Astrocyte (in vitro differentiated cells and primary cell): ENCODE measurements around the gene GINS2. TPM values are rescaled to one million over a fixed set of nuclear protein-coding genes. Genes with fewer than 3 reads are reported as not detected.

ENCODE experiments used
- DNase-seq: peaks from one replicate; pipeline ENCODE4 v3.0.0-alpha.2; 2010; ENCODE audit warnings: low read depth
- FAIRE-seq: peaks from 2 replicates; lab custom pipeline; 2011; peaks lifted over from hg19 to GRCh38; lab: Jason Lieb, UNC
- H2AFZ ChIP-seq: 2 replicates; pipeline ENCODE4 v1.6.0; 2012; ENCODE audit warnings: low read depth, low read length, inconsistent platforms
- H3K27ac ChIP-seq: 2 replicates; pipeline ENCODE4 v1.5.1; 2011; ENCODE audit warnings: low read depth, low read length, inconsistent platforms
- H3K27me3 ChIP-seq: 2 replicates; pipeline ENCODE4 v1.6.0; 2011; ENCODE audit warnings: low read length, inconsistent platforms; ENCODE audit not compliant: insufficient read depth
- H3K36me3 ChIP-seq: 2 replicates; pipeline ENCODE4 v1.5.1; 2011; ENCODE audit warnings: low read length, inconsistent platforms; ENCODE audit not compliant: insufficient read depth
- H3K4me1 ChIP-seq: 2 replicates; pipeline ENCODE4 v1.5.1; 2011; ENCODE audit warnings: low read length, inconsistent platforms; ENCODE audit not compliant: insufficient read depth
- H3K4me2 ChIP-seq: 2 replicates; pipeline ENCODE4 v1.6.0; 2012; ENCODE audit warnings: low read length, inconsistent platforms
- H3K4me3 ChIP-seq: 2 replicates; pipeline ENCODE4 v1.5.1; 2011; ENCODE audit warnings: low read depth, mild to moderate bottlenecking, low read length, inconsistent platforms; ENCODE audit not compliant: insufficient read depth
- H3K79me2 ChIP-seq: 2 replicates; pipeline ENCODE4 v1.6.0; 2012; ENCODE audit warnings: mild to moderate bottlenecking, low read length, inconsistent platforms; ENCODE audit not compliant: insufficient read depth
- H3K9ac ChIP-seq: 2 replicates; pipeline ENCODE4 v1.6.0; 2012; ENCODE audit warnings: mild to moderate bottlenecking, low read length, inconsistent platforms
- H3K9me3 ChIP-seq: 2 replicates; pipeline ENCODE4 v1.5.1; 2012; ENCODE audit warnings: low read depth, mild to moderate bottlenecking, low read length, inconsistent platforms; ENCODE audit not compliant: insufficient read depth
- H4K20me1 ChIP-seq: 2 replicates; pipeline ENCODE4 v1.6.0; 2012; ENCODE audit warnings: low read length, inconsistent platforms; ENCODE audit not compliant: insufficient read depth
- H3K27ac Mint-ChIP-seq: one replicate; pipeline ENCODE4 v1.8.0; 2021; ENCODE audit warnings: mild to moderate bottlenecking, mixed read lengths; ENCODE audit not compliant: unreplicated experiment
- H3K27me3 Mint-ChIP-seq: one replicate; pipeline ENCODE4 v1.8.0; 2021; ENCODE audit warnings: low read depth, mixed read lengths; ENCODE audit not compliant: unreplicated experiment
- H3K36me3 Mint-ChIP-seq: one replicate; pipeline ENCODE4 v1.8.0; 2021; ENCODE audit warnings: low read depth, mixed read lengths; ENCODE audit not compliant: unreplicated experiment
- H3K4me1 Mint-ChIP-seq: one replicate; pipeline ENCODE4 v1.8.0; 2021; ENCODE audit warnings: low read depth, mixed read lengths; ENCODE audit not compliant: unreplicated experiment
- H3K4me3 Mint-ChIP-seq: one replicate; pipeline ENCODE4 v1.8.0; 2021; ENCODE audit warnings: mild to moderate bottlenecking, moderate library complexity, mixed read lengths; ENCODE audit not compliant: unreplicated experiment
- H3K9me3 Mint-ChIP-seq: one replicate; pipeline ENCODE4 v1.8.0; 2021; ENCODE audit warnings: mild to moderate bottlenecking, mixed read lengths; ENCODE audit not compliant: unreplicated experiment
- CTCF ChIP-seq: IDR thresholded peaks from 2 replicates; pipeline ENCODE4 v1.5.1; 2011; ENCODE audit warnings: low read depth, mild to moderate bottlenecking, inconsistent platforms, low read length, moderate library complexity; ENCODE audit not compliant: insufficient read depth
- EZH2 ChIP-seq: IDR thresholded peaks from 2 replicates; pipeline ENCODE4 v1.6.1; 2012; ENCODE audit warnings: mild to moderate bottlenecking, low read length, inconsistent platforms; ENCODE audit not compliant: insufficient read depth
- total RNA-seq: library from RNA; stranded (reverse); gene quantifications from 2 replicates; pipeline ENCODE4 v1.2.1, GENCODE V29; 2021

Gene GINS2
- total RNA-seq, 1 donor from 2014 or later = 3.4 TPM

- H2AFZ ChIP-seq = no peak overlapping the region
- DNase-seq = peak; percentile 23
- H3K27me3 ChIP-seq = no peaks in the 10 kb centered on the region
- Mint-ChIP-seq H3K4me1 (peaks cover 5% of the 10 kb centered on the region), H3K27ac (no peak overlapping the region), H3K4me3 (no peak overlapping the region), H3K27me3 (no peaks in the 10 kb centered on the region), H3K9me3 (no peaks in the 10 kb centered on the region), H3K36me3 (peaks cover 2% of the 10 kb centered on the region)
- FAIRE-seq = no peak
- H3K4me1 ChIP-seq = no peaks in the 10 kb centered on the region
- H3K4me2 ChIP-seq = no peak overlapping the region
- TF ChIP-seq CTCF (no peak), EZH2 (no peak)
- H3K36me3 ChIP-seq = no peaks in the 10 kb centered on the region
- no peak overlapping the region for H3K27ac ChIP-seq
- no peak overlapping the region for H3K9ac ChIP-seq
- no peaks in the 10 kb centered on the region for H3K79me2 ChIP-seq
- peaks cover 91% of the 10 kb centered on the region for H4K20me1 ChIP-seq
- no peak overlapping the region for H3K4me3 ChIP-seq
- no peaks in the 10 kb centered on the region for H3K9me3 ChIP-seq
Measured at GRCh38 chr16:85641776-85642176, 47.0 kb downstream of the GINS2 start.

- no peak overlapping the region for H3K27ac Mint-ChIP-seq
- TF ChIP-seq EZH2 (no peak), CTCF (no peak)
- no peaks in the 10 kb centered on the region for H3K79me2 ChIP-seq
Measured at GRCh38 chr16:85641305-85641704, 47.4 kb downstream of the GINS2 start.

GRCh38 chr16:85640585-85640984, 48.2 kb downstream of the GINS2 start:
- no peak overlapping the region for H3K4me3 Mint-ChIP-seq
- TF ChIP-seq CTCF (no peak), EZH2 (no peak)

More at GRCh38 chr16:85641305-85641704, 47.4 kb downstream of the GINS2 start:
- H3K27me3 ChIP-seq = no peaks in the 10 kb centered on the region
- H3K4me1 ChIP-seq = no peaks in the 10 kb centered on the region
- no peaks in the 10 kb centered on the region for H3K36me3 ChIP-seq
- Mint-ChIP-seq H3K9me3 (no peaks in the 10 kb centered on the region), H3K27me3 (no peaks in the 10 kb centered on the region), H3K36me3 (peaks cover 2% of the 10 kb centered on the region), H3K4me3 (no peak overlapping the region), H3K4me1 (peaks cover 5% of the 10 kb centered on the region)
- no peak for DNase-seq
- H3K9ac ChIP-seq = no peak overlapping the region
- peaks cover 92% of the 10 kb centered on the region for H4K20me1 ChIP-seq
- H3K4me2 ChIP-seq = no peak overlapping the region
- no peak overlapping the region for H3K27ac ChIP-seq
- no peaks in the 10 kb centered on the region for H3K9me3 ChIP-seq
- no peak overlapping the region for H2AFZ ChIP-seq
- no peak for FAIRE-seq
- H3K4me3 ChIP-seq = no peak overlapping the region

More at GRCh38 chr16:85640585-85640984, 48.2 kb downstream of the GINS2 start:
- H3K79me2 ChIP-seq = no peaks in the 10 kb centered on the region
- Mint-ChIP-seq H3K4me1 (peaks cover 5% of the 10 kb centered on the region), H3K36me3 (peaks cover 2% of the 10 kb centered on the region), H3K27ac (no peak overlapping the region), H3K27me3 (no peaks in the 10 kb centered on the region), H3K9me3 (no peaks in the 10 kb centered on the region)
- no peaks in the 10 kb centered on the region for H3K4me1 ChIP-seq
- H3K4me2 ChIP-seq = no peak overlapping the region
- H4K20me1 ChIP-seq = peaks cover 94% of the 10 kb centered on the region
- no peak overlapping the region for H3K4me3 ChIP-seq
- H3K27me3 ChIP-seq = no peaks in the 10 kb centered on the region
- no peaks in the 10 kb centered on the region for H3K9me3 ChIP-seq
- no peaks in the 10 kb centered on the region for H3K36me3 ChIP-seq
- no peak overlapping the region for H3K9ac ChIP-seq
- H2AFZ ChIP-seq = no peak overlapping the region
- no peak overlapping the region for H3K27ac ChIP-seq
- FAIRE-seq (no peak), DNase-seq (no peak)
